Peyer's patch (tissue), 4 donors: Measurements from ENCODE around the gene ZMIZ2. TPM values are rescaled to one million over a fixed set of nuclear protein-coding genes. Genes with fewer than 3 reads are reported as not detected.
A peak's percentile ranks its signal among the peaks of the same experiment; 100 is the strongest.

Experiments
- DNase-seq, 3 donors: peaks; one replicate each; pipeline ENCODE4 v3.0.0-alpha.2; 2017 to 2019
- H3K27ac ChIP-seq, 4 donors: fragments of 200-600 bp; sonication (generic); one replicate each; pipeline ENCODE4 v1.5.1; 2016 to 2019
- H3K27me3 ChIP-seq, 2 donors: fragments of 200-600 bp; sonication (generic); one replicate each; pipeline ENCODE4 v1.5.1; 2019
- H3K36me3 ChIP-seq, 3 donors: fragments of 200-600 bp; sonication (generic); one replicate each; pipeline ENCODE4 v1.5.1; 2016 to 2019
- H3K4me1 ChIP-seq, 4 donors: fragments of 200-600 bp; sonication (generic); one replicate each; pipeline ENCODE4 v1.5.1; 2016 to 2019
- H3K4me3 ChIP-seq, 4 donors: fragments of 200-600 bp; sonication (generic); 1 replicate in 3 of 4; 2 replicates in 1 of 4; pipeline ENCODE4 v1.5.1; 2016 to 2019; ENCODE audit warnings: mild to moderate bottlenecking in 1 of 4
- H3K9me3 ChIP-seq, 4 donors: fragments of 200-600 bp; sonication (generic); one replicate each; pipeline ENCODE4 v1.5.1; 2016 to 2019; ENCODE audit warnings: mild to moderate bottlenecking in 1 of 4
- POLR2A ChIP-seq, 2 donors: fragments of 450-650 bp; IDR thresholded peaks; one replicate each; pipeline ENCODE4 v1.5.1; 2017; ENCODE audit warnings: antibody characterized with exemption in 2 of 2, mild to moderate bottlenecking in 2 of 2, moderate library complexity in 2 of 2
- total RNA-seq, 4 donors: library from RNA; depleted of rRNA; stranded (reverse); fragments of >200 nt; gene quantifications; one replicate each; pipeline ENCODE4 v1.1.0, GENCODE V29; 2016
- TF ChIP-seq, protein P1 (sequence below), 6 experiments: fragments of 450-650 bp in 4 of 6; fragments of 200-600 bp in 2 of 6; sonication (generic) in 1 of 6; IDR thresholded peaks; one replicate each; pipeline ENCODE4 v1.5.1; 2017 to 2019; ENCODE audit warnings: antibody characterized with exemption in 6 of 6, mild to moderate bottlenecking in 3 of 6, moderate library complexity in 1 of 6

ZMIZ2 gene
- total RNA-seq, 4 donors from 2014 or later = 34.9 to 150 (median 93.3) TPM

DNA sequence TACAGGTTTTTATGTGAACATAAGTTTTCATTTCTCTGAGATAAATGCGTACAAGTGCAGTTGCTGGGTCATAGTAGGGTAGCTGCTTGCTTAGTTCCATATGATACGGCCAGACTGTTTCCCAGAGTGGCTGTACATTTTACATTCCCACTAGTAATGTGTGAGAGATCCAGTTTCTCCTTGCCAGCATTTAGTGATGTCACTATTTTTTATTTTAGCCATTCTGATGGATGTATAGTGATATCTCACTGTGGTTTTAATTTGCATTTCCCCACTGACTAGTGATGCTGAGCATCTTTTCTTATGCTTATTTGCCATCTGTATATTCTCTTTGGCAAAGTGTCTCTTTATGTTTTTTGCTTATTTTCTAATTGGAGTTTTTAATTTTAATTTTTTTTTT, 4.2 kb downstream of the ZMIZ2 start:
- TF ChIP-seq, protein P1, sequence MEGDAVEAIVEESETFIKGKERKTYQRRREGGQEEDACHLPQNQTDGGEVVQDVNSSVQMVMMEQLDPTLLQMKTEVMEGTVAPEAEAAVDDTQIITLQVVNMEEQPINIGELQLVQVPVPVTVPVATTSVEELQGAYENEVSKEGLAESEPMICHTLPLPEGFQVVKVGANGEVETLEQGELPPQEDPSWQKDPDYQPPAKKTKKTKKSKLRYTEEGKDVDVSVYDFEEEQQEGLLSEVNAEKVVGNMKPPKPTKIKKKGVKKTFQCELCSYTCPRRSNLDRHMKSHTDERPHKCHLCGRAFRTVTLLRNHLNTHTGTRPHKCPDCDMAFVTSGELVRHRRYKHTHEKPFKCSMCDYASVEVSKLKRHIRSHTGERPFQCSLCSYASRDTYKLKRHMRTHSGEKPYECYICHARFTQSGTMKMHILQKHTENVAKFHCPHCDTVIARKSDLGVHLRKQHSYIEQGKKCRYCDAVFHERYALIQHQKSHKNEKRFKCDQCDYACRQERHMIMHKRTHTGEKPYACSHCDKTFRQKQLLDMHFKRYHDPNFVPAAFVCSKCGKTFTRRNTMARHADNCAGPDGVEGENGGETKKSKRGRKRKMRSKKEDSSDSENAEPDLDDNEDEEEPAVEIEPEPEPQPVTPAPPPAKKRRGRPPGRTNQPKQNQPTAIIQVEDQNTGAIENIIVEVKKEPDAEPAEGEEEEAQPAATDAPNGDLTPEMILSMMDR (IDR thresholded peaks at IDR 0.05) = no peak
- no peak for TF ChIP-seq POLR2A (IDR thresholded peaks at IDR 0.05)
- DNase-seq = no peak
- peaks cover 0 to 16% (median 3%) of the 10 kb centered on the region in 3 donors for H3K36me3 ChIP-seq
- peaks cover 0 to 34% (median 28%) of the 10 kb centered on the region in 4 donors for H3K4me1 ChIP-seq
- H3K4me3 ChIP-seq = no peak overlapping the region
- no peaks in the 10 kb centered on the region for H3K9me3 ChIP-seq
- H3K27ac ChIP-seq = no peak overlapping the region
- H3K27me3 ChIP-seq = no peaks in the 10 kb centered on the region

GRCh38 chr7:44754802-44755697, 6.4 kb downstream of the ZMIZ2 start:
- Histone ChIP-seq H3K4me1 (peaks cover 0 to 33% (median 24%) of the 10 kb centered on the region in 4 donors), H3K36me3 (peaks cover 0 to 31% (median 3%) of the 10 kb centered on the region in 3 donors), H3K9me3 (no peaks in the 10 kb centered on the region), H3K27ac (peak overlapping the region in 1 of 4 donors; percentile 38), H3K27me3 (no peaks in the 10 kb centered on the region), H3K4me3 (no peak overlapping the region)
- TF ChIP-seq, protein P1 (IDR thresholded peaks at IDR 0.05) = no peak
- no peak for TF ChIP-seq POLR2A (IDR thresholded peaks at IDR 0.05)
- peak in 1 of 3 donors; percentile 45 for DNase-seq

DNA sequence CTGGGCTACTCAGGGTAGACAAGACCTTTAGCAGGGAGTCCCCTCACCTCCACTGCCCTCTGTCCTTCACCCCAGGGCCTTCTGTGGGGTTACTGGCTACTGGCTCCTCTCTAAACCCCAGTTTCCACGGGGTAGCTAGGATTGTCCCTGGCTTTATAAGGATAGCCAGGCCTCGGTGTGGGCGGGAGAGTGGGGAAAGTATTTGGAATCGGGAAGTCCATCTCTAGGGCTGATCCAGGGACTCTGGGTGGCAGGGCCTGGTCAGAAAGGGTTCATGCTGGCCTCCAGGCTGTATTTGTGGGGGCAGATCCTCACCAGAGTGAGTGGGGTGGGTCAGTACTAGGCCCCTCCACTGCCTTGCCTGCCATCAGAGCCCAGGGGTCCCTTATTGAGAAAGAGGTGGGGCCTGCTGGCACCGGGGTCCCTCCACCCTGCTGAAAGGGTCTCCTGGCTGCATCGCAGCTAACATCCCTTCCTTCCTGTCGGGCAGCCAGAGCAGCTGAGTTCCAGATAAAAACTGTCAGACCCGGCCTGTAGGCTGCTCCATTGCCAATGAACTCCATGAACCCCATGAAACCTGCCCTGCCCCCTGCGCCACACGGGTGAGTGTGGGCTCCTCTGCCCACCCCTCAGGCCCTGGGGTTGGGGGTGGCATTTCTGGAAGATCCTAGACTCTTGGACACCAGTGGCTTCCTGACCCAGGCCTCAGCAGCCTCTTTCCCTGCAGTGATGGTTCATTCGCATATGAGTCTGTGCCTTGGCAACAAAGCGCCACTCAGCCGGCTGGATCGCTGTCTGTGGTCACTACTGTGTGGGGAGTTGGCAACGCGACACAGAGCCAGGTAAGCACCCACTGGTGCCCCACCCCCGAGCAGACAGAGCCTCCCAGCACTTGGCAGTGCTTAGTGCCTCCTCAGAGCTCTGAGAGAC, 7.3 kb downstream of the ZMIZ2 start:
- H3K27me3 ChIP-seq = no peaks in the 10 kb centered on the region
- no peak for DNase-seq
- H3K4me3 ChIP-seq = no peak overlapping the region
- peak overlapping the region in 1 of 4 donors; percentile 38 for H3K27ac ChIP-seq
- H3K36me3 ChIP-seq = peaks cover 0 to 40% (median 3%) of the 10 kb centered on the region in 3 donors
- peaks cover 0 to 25% (median 16%) of the 10 kb centered on the region in 4 donors for H3K4me1 ChIP-seq
- H3K9me3 ChIP-seq = no peaks in the 10 kb centered on the region
- TF ChIP-seq, protein P1 (IDR thresholded peaks at IDR 0.05) = no peak
- no peak for TF ChIP-seq POLR2A (IDR thresholded peaks at IDR 0.05)

GRCh38 chr7:44756904-44757303, 8.3 kb downstream of the ZMIZ2 start:
- Histone ChIP-seq H3K4me3 (no peak overlapping the region), H3K9me3 (no peaks in the 10 kb centered on the region), H3K27me3 (no peaks in the 10 kb centered on the region), H3K27ac (no peak overlapping the region), H3K36me3 (peaks cover 0 to 50% (median 3%) of the 10 kb centered on the region in 3 donors), H3K4me1 (peaks cover 0 to 17% (median 9%) of the 10 kb centered on the region in 4 donors)
- TF ChIP-seq, protein P1 (IDR thresholded peaks at IDR 0.05) = no peak
- no peak for TF ChIP-seq POLR2A (IDR thresholded peaks at IDR 0.05)
- no peak for DNase-seq

GRCh38 chr7:44757311-44757710, 8.7 kb downstream of the ZMIZ2 start:
- Histone ChIP-seq H3K27me3 (no peaks in the 10 kb centered on the region), H3K4me3 (no peak overlapping the region), H3K36me3 (peaks cover 0 to 52% (median 3%) of the 10 kb centered on the region in 3 donors), H3K9me3 (no peaks in the 10 kb centered on the region), H3K4me1 (peaks cover 0 to 13% (median 10%) of the 10 kb centered on the region in 4 donors), H3K27ac (no peak overlapping the region)
- no peak for TF ChIP-seq POLR2A (IDR thresholded peaks at IDR 0.05)
- TF ChIP-seq, protein P1 (IDR thresholded peaks at IDR 0.05) = no peak
- DNase-seq = no peak
